HFFc6 (cell line): ENCODE results near the gene FBXW8. TPM values are rescaled to one million over a fixed set of nuclear protein-coding genes. Genes with fewer than 3 reads are reported as not detected.

Experiments used
- DNase-seq: peaks from one replicate; pipeline ENCODE4 v3.0.0-alpha.2; 2018
- H3K27ac Mint-ChIP-seq: 2 replicates; pipeline ENCODE4 v1.8.0; 2020; ENCODE audit warnings: mild to moderate bottlenecking, mixed read lengths
- H3K27me3 Mint-ChIP-seq: 2 replicates; pipeline ENCODE4 v1.8.0; 2021; ENCODE audit warnings: mild to moderate bottlenecking, moderate library complexity, mixed read lengths; ENCODE audit not compliant: insufficient read depth
- H3K36me3 Mint-ChIP-seq: 2 replicates; pipeline ENCODE4 v1.8.0; 2021; ENCODE audit warnings: low read depth, mixed read lengths
- H3K4me1 Mint-ChIP-seq: 2 replicates; pipeline ENCODE4 v1.8.0; 2020; ENCODE audit warnings: low read depth, mixed read lengths
- H3K4me3 Mint-ChIP-seq: 2 replicates; pipeline ENCODE4 v1.8.0; 2020; ENCODE audit warnings: mild to moderate bottlenecking, moderate library complexity, mixed read lengths
- H3K9me3 Mint-ChIP-seq: 2 replicates; pipeline ENCODE4 v1.8.0; 2020; ENCODE audit warnings: mild to moderate bottlenecking, mixed read lengths
- CTCF ChIP-seq: fragments of 200-600 bp; sonication (generic); IDR thresholded peaks from 2 replicates; pipeline ENCODE4 v1.5.0; 2021; ENCODE audit warnings: antibody characterized with exemption, mild to moderate bottlenecking
- total RNA-seq, 6 experiments: library from RNA; stranded (reverse); fragmentation: NEBNext Ultra II Directional; extraction: Animal tissue kit (Norgen Biotek cat#: 25700); gene quantifications; 2 replicates in 1 of 6; 3 replicates in 5 of 6; pipeline ENCODE4 v1.2.3, GENCODE V29; 2021

FBXW8 gene
- total RNA-seq, 6 experiments from 2014 or later, result 15.3 to 20.5 (median 18.5) TPM

GRCh38 chr12:117018276-117018675 is 107.5 kb downstream of the FBXW8 start:
- H3K27me3 Mint-ChIP-seq, result no peaks in the 10 kb centered on the region
- H3K4me1 Mint-ChIP-seq, result peaks cover 19% of the 10 kb centered on the region
- H3K36me3 Mint-ChIP-seq, result peaks cover 45% of the 10 kb centered on the region
- no peak overlapping the region for H3K27ac Mint-ChIP-seq
- no peak for DNase-seq
- no peak for TF ChIP-seq CTCF
- no peak overlapping the region for H3K4me3 Mint-ChIP-seq
- H3K9me3 Mint-ChIP-seq, result peaks cover 23% of the 10 kb centered on the region

- H3K27ac Mint-ChIP-seq, result no peak overlapping the region
- no peak overlapping the region for H3K4me3 Mint-ChIP-seq
- H3K4me1 Mint-ChIP-seq, result peaks cover 16% of the 10 kb centered on the region
- no peak for TF ChIP-seq CTCF
- DNase-seq, result no peak
- peaks cover 22% of the 10 kb centered on the region for H3K9me3 Mint-ChIP-seq
- H3K27me3 Mint-ChIP-seq, result no peaks in the 10 kb centered on the region
- H3K36me3 Mint-ChIP-seq, result peaks cover 43% of the 10 kb centered on the region
These were observed 107.9 kb downstream of the FBXW8 start for GRCh38 chr12:117018685-117019084.

DNA sequence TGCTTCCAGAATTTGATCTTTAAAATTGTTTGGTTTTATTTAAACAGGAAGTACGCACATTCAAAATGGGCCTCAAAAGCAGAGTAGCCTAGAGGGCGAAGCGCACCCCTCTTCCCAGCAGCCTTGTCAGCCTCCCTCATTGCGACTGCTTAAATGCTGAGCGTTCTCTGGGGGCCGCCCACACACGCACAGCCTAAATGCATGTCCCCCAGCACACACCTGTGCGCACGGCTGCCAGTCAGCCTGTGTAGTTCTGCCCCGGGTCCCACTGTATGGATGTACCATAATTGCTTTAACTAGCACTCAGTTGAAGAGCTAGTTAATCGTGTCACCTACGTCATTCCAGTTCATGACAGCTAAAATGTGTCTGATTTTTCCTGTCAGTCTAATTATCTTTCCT is 109.1 kb downstream of the FBXW8 start:
- Mint-ChIP-seq H3K4me3 (no peak overlapping the region), H3K36me3 (peaks cover 31% of the 10 kb centered on the region), H3K9me3 (peaks cover 11% of the 10 kb centered on the region), H3K4me1 (peaks cover 8% of the 10 kb centered on the region; the same call in 1 of the 2 replicates), H3K27me3 (no peaks in the 10 kb centered on the region; the same call in 1 of the 2 replicates), H3K27ac (no peak overlapping the region)
- DNase-seq, result no peak
- TF ChIP-seq CTCF, result no peak

- Mint-ChIP-seq H3K4me3 (no peak overlapping the region), H3K4me1 (peaks cover 8% of the 10 kb centered on the region; the same call in 1 of the 2 replicates), H3K27ac (no peak overlapping the region), H3K27me3 (peaks cover 4% of the 10 kb centered on the region), H3K36me3 (peaks cover 30% of the 10 kb centered on the region), H3K9me3 (peaks cover 2% of the 10 kb centered on the region; the same call in 1 of the 2 replicates)
- DNase-seq, result no peak
- no peak for TF ChIP-seq CTCF
These were observed 109.9 kb downstream of the FBXW8 start for GRCh38 chr12:117020536-117021220.

GRCh38 chr12:117022465-117022864 is 111.7 kb downstream of the FBXW8 start:
- peaks cover 5% of the 10 kb centered on the region for H3K27me3 Mint-ChIP-seq
- H3K27ac Mint-ChIP-seq, result no peak overlapping the region
- H3K4me3 Mint-ChIP-seq, result no peak overlapping the region
- H3K36me3 Mint-ChIP-seq, result peaks cover 18% of the 10 kb centered on the region
- no peak for DNase-seq
- H3K4me1 Mint-ChIP-seq, result peaks cover 8% of the 10 kb centered on the region; the same call in 1 of the 2 replicates
- TF ChIP-seq CTCF, result no peak
- no peaks in the 10 kb centered on the region for H3K9me3 Mint-ChIP-seq
